ENCODE data around the gene FAM174C. TPM values are rescaled to one million over a fixed set of nuclear protein-coding genes. Genes with fewer than 3 reads are reported as not detected.
A peak's percentile ranks its signal among the peaks of the same experiment; 100 is the strongest.

The FAM174C gene
- polyA plus RNA-seq, 4 donors: 40.0 to 118 (median 82.3) TPM

DNA sequence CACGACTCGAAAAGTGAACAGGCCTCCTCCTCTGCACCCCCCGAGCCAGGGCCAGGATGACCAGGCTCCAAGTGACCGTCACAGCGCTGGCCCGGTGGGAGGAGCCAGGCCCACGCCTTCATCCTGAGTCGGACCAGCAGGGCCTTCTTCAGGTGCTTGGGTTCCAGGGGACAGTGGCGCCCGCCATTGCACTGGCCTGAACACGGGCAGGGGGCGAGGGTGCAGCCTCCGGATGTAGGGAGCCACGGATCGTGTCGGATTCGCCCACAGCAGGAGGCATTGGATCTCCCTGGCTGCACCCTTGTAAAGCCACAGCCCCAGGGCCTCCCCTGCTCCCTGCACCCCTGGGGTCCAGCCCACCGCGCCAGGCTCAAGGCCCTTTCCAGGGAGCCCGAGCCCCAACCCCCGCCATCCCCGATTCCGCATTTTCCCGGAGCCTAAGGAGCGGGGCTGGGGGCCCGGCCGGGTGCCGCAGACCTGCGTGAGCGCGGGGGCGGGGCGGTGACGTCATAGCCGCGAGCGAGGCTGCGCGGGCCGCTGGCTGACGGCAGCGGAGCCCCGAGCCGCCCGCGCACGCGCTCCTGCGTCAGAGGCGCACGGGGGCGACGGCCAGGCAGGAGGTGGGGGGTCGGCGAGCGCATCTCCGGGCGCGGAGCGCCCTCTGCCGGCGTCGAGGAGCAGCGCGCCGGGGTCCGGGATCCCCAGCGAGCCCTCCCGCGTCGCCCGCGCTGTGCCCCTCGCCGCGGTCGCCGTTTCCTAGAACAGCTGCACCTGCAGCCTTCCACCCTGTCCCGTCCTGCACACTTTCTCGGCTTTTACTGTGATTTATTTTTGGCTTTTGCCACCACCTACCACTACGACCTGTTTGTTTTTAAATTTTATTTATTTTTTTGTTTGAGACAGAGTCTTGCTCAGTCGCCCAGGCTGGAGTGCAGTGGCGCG lies 35.3 kb upstream of the FAM174C start:
- DNase-seq: peak; percentile 73 to 94
- FAIRE-seq: no peak
- H3K27me3 ChIP-seq (ENCODE audit: control insufficient read depth in 3 of 3, insufficient read depth in 3 of 3, low read length in 3 of 3): peaks cover 5 to 23% (median 6%) of the 10 kb centered on the region in 3 donors
- peak overlapping the region in 2 of 3 donors; percentile 18 to 39 for H3K4me3 ChIP-seq (ENCODE audit: low read depth in 1 of 3, low read length in 3 of 3)
- H3K36me3 ChIP-seq (ENCODE audit: control insufficient read depth in 3 of 3, insufficient read depth in 2 of 3, low read depth in 1 of 3, low read length in 3 of 3): peaks cover 0 to 27% (median 0%) of the 10 kb centered on the region in 3 donors
- H3K27ac ChIP-seq (ENCODE audit: low read depth in 1 of 3, low read length in 2 of 3): peak overlapping the region in 2 of 3 donors; percentile 57 to 78
- H3K9me3 ChIP-seq (ENCODE audit: control insufficient read depth in 2 of 2, insufficient read depth in 1 of 2, low read depth in 1 of 2, low read length in 1 of 2): no peaks in the 10 kb centered on the region
- WGBS, 3 donors: 7 to 11% (median 10%) methylated on average over 46 to 84 of the region's 84 CpGs
- H3K4me1 ChIP-seq (ENCODE audit: control insufficient read depth in 3 of 3, insufficient read depth in 2 of 3, low read depth in 1 of 3, low read length in 2 of 3): peaks cover 3 to 54% (median 3%) of the 10 kb centered on the region in 3 donors

DNA sequence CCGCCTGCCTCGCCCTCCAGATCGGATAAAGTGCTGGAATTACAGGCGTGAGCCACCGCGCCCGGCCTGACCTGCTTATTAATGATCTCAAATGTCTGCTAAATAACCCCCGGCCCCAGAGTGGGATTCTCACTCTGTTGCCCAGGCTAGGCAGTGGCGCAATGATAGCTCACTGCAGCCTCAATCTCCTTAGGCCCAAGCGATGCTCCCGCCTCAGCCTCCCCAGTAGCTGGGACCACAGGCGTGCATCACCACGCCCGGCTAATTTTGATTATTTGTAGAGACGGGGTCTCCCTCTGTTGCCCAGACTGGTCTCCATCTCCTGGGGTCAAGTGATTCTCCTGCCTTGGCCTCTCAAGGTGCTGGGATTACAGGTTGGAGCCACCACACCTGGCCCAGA lies 34.4 kb upstream of the FAM174C start:
- no peak for DNase-seq
- H3K27ac ChIP-seq (ENCODE audit: low read depth in 1 of 3, low read length in 2 of 3): no peak overlapping the region
- peaks cover 3 to 62% (median 3%) of the 10 kb centered on the region in 3 donors for H3K4me1 ChIP-seq (ENCODE audit: control insufficient read depth in 3 of 3, insufficient read depth in 2 of 3, low read depth in 1 of 3, low read length in 2 of 3)
- peaks cover 0 to 32% (median 0%) of the 10 kb centered on the region in 3 donors for H3K36me3 ChIP-seq (ENCODE audit: control insufficient read depth in 3 of 3, insufficient read depth in 2 of 3, low read depth in 1 of 3, low read length in 3 of 3)
- H3K9me3 ChIP-seq (ENCODE audit: control insufficient read depth in 2 of 2, insufficient read depth in 1 of 2, low read depth in 1 of 2, low read length in 1 of 2): no peaks in the 10 kb centered on the region
- peaks cover 4 to 19% (median 6%) of the 10 kb centered on the region in 3 donors for H3K27me3 ChIP-seq (ENCODE audit: control insufficient read depth in 3 of 3, insufficient read depth in 3 of 3, low read length in 3 of 3)
- peak overlapping the region in 2 of 3 donors; percentile 29 to 71 for H3K4me3 ChIP-seq (ENCODE audit: low read depth in 1 of 3, low read length in 3 of 3)
- 32 to 52% (median 41%) methylated on average over 14 to 15 of the region's 15 CpGs for WGBS, 3 donors
- FAIRE-seq: no peak

DNA sequence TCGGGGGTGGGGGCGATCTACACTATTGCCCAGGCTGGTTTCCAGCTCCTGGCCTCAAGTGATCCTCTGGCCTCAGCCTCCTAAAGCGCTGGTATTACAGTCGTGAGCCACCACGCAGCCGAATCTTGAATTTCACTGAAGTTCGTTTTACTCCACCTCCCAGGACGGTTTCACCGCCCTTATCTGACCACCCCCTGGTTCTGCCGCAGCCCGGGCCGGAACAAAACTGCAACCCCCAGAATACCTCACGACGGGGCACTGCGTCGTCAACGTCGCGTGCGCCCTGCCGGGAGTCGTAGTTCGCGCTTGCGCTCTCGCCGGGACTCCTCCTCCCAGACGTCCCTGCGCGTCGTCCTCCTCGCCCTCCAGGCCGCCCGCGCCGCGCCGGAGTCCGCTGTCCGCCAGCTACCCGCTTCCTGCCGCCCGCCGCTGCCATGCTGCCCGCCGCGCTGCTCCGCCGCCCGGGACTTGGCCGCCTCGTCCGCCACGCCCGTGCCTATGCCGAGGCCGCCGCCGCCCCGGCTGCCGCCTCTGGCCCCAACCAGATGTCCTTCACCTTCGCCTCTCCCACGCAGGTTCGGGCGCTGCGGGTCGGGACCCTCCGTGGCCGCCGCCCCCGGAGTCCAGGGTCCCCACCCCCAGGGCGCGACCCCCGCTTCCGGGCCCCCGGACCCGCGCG lies 33.8 kb upstream of the FAM174C start, which contains the start of gene ATP5F1D:
Gene ATP5F1D, plus strand, starts transcription at position 335 of the 679 bp plus-strand sequence. Its CDS starts 100 bp downstream, at position 435.
- Histone ChIP-seq H3K4me1 (ENCODE audit: control insufficient read depth in 3 of 3, insufficient read depth in 2 of 3, low read depth in 1 of 3, low read length in 2 of 3) (peaks cover 3 to 65% (median 3%) of the 10 kb centered on the region in 3 donors), H3K27me3 (ENCODE audit: control insufficient read depth in 3 of 3, insufficient read depth in 3 of 3, low read length in 3 of 3) (peaks cover 0 to 12% (median 6%) of the 10 kb centered on the region in 3 donors), H3K4me3 (ENCODE audit: low read depth in 1 of 3, low read length in 3 of 3) (peak within 1 kb of the TSS; percentile 71 to 88 (median 73)), H3K27ac (ENCODE audit: low read depth in 1 of 3, low read length in 2 of 3) (peak within 1 kb of the TSS; percentile 36 to 88 (median 72)), H3K36me3 (ENCODE audit: control insufficient read depth in 3 of 3, insufficient read depth in 2 of 3, low read depth in 1 of 3, low read length in 3 of 3) (peaks cover 0 to 35% (median 0%) of the 10 kb centered on the region in 3 donors), H3K9me3 (ENCODE audit: control insufficient read depth in 2 of 2, insufficient read depth in 1 of 2, low read depth in 1 of 2, low read length in 1 of 2) (no peaks in the 10 kb centered on the region)
- DNase-seq: peak; percentile 95 to 97
- no peak for FAIRE-seq
- WGBS, 3 donors: 0 to 1% (median 1%) methylated on average over 33 to 79 of the region's 79 CpGs

DNA sequence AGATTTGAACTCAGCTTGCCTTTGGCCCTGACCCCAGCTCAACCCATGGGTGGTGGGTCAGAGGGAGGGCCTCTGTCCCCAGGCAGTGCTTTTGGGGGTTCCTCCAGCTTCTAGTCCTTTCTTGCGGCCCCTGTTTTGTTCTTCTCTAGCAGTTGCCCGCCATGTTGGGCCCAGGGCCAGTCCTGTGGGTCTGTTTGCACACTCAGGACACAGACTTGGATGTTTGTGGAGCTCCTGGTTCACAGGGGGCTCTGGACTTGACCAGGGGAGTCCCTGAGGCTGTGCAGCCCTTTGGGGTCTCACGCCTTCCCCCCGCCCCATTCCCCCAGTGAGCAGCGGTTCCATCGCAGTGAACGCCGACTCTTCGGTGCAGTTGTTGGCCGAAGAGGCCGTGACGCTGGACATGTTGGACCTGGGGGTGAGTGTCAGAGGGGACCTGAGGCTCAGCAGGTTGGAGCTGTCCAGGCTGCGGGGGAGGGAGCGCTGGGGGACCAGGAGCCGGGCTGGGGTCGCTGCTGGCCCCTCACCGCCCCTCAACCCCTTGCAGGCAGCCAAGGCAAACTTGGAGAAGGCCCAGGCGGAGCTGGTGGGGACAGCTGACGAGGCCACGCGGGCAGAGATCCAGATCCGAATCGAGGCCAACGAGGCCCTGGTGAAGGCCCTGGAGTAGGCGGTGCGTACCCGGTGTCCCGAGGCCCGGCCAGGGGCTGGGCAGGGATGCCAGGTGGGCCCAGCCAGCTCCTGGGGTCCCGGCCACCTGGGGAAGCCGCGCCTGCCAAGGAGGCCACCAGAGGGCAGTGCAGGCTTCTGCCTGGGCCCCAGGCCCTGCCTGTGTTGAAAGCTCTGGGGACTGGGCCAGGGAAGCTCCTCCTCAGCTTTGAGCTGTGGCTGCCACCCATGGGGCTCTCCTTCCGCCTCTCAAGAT lies 31.3 kb upstream of the FAM174C start:
- Histone ChIP-seq H3K27me3 (ENCODE audit: control insufficient read depth in 3 of 3, insufficient read depth in 3 of 3, low read length in 3 of 3) (no peaks in the 10 kb centered on the region), H3K4me1 (ENCODE audit: control insufficient read depth in 3 of 3, insufficient read depth in 2 of 3, low read depth in 1 of 3, low read length in 2 of 3) (peaks cover 0 to 73% (median 3%) of the 10 kb centered on the region in 3 donors), H3K9me3 (ENCODE audit: control insufficient read depth in 2 of 2, insufficient read depth in 1 of 2, low read depth in 1 of 2, low read length in 1 of 2) (no peaks in the 10 kb centered on the region), H3K36me3 (ENCODE audit: control insufficient read depth in 3 of 3, insufficient read depth in 2 of 3, low read depth in 1 of 3, low read length in 3 of 3) (peaks cover 0 to 35% (median 0%) of the 10 kb centered on the region in 3 donors), H3K4me3 (ENCODE audit: low read depth in 1 of 3, low read length in 3 of 3) (peak overlapping the region in 2 of 3 donors; percentile 32 to 39), H3K27ac (ENCODE audit: low read depth in 1 of 3, low read length in 2 of 3) (peak overlapping the region; percentile 86 to 97 (median 96))
- DNase-seq (peak; percentile 88 to 93), FAIRE-seq (no peak)
- WGBS, 3 donors: 44 to 58% (median 54%) methylated on average over 23 to 33 of the region's 33 CpGs

DNA sequence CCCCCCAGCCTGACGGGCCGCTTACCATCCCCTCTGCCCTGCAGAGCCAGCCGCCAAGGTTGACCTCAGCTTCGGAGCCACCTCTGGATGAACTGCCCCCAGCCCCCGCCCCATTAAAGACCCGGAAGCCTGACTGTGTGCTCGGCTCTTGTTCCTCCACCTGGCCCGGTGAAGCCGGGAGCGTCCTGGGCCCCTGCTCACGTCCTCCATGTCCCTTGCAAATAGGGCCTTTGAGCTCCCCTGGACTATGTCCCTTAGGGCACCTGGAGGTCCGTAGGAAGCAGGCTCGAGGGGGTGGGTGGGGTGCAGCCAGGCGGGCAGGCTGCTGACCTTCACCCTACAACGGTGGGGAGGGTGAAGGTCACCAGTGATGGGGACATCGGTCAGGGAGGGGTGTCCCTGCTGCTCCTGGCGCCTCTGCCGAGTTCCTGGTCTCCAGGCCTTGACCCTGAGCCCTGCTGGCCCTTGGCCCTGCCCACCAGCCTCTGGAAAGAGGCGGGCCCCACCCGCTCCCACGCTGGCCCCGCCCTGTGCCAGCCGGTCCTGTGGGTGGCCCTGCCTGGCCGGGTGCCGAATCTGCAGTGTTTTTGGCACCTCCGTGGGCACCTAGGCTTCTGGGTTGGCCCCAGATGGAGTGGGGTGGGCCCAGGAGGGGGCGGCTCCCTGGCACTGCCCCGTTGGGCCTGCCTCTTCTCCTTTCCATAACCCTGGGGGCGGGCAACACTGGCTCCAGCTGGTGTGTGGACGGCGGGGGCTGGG lies 30.5 kb upstream of the FAM174C start:
- Histone ChIP-seq H3K9me3 (ENCODE audit: control insufficient read depth in 2 of 2, insufficient read depth in 1 of 2, low read depth in 1 of 2, low read length in 1 of 2) (no peaks in the 10 kb centered on the region), H3K4me1 (ENCODE audit: control insufficient read depth in 3 of 3, insufficient read depth in 2 of 3, low read depth in 1 of 3, low read length in 2 of 3) (peaks cover 0 to 70% (median 3%) of the 10 kb centered on the region in 3 donors)

DNA sequence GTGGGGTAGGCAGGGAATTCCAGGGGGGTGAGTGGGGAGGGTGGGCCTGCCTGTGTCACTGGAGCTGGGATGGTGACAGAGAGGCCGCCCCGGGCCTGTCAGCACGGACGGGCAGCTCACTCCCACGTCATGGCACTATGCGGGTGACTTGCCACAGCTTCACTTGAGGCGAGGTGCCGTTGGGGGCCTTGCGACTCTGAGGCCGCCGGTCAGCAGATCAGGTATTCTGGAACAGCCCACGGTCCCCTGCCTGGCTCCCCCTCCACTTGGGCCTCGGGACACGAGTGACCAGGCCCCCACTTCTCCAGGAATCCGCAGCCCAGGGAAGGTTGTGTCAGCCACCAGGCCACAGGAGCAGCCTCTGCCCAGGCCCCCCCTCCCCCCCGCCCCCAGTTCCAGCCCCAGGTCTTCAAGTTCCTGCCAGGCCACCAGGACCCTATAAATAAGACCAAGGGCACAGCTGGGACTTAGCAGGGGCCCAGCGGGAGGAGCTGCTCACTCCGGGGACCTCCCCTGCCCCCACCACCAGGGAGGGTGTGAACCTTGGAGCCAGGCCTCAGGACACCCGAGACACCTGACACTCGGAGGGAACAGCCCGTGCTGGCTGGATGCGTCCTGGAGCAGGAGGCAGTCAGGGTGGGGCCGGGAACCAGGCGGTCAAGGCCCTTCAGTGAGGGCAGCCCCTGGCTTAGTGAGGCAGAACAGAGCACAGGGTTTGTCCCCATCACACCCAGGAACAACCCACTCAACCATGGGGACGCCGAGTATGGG lies 29.7 kb upstream of the FAM174C start:
- FAIRE-seq: no peak
- Histone ChIP-seq H3K4me3 (ENCODE audit: low read depth in 1 of 3, low read length in 3 of 3) (peak overlapping the region in 2 of 3 donors; percentile 18 to 32), H3K9me3 (ENCODE audit: control insufficient read depth in 2 of 2, insufficient read depth in 1 of 2, low read depth in 1 of 2, low read length in 1 of 2) (no peaks in the 10 kb centered on the region), H3K27ac (ENCODE audit: low read depth in 1 of 3, low read length in 2 of 3) (peak overlapping the region; percentile 86 to 97 (median 96)), H3K36me3 (ENCODE audit: control insufficient read depth in 3 of 3, insufficient read depth in 2 of 3, low read depth in 1 of 3, low read length in 3 of 3) (peaks cover 0 to 42% (median 5%) of the 10 kb centered on the region in 3 donors), H3K27me3 (ENCODE audit: control insufficient read depth in 3 of 3, insufficient read depth in 3 of 3, low read length in 3 of 3) (no peaks in the 10 kb centered on the region), H3K4me1 (ENCODE audit: control insufficient read depth in 3 of 3, insufficient read depth in 2 of 3, low read depth in 1 of 3, low read length in 2 of 3) (peaks cover 0 to 64% (median 3%) of the 10 kb centered on the region in 3 donors)
- WGBS, 3 donors: 50 to 72% (median 56%) methylated on average over 22 to 26 of the region's 26 CpGs
- DNase-seq: peak; percentile 92 to 94

More for the DNA sequence above, 30.5 kb upstream of the FAM174C start:
- peaks cover 0 to 36% (median 0%) of the 10 kb centered on the region in 3 donors for H3K36me3 ChIP-seq (ENCODE audit: control insufficient read depth in 3 of 3, insufficient read depth in 2 of 3, low read depth in 1 of 3, low read length in 3 of 3)
- H3K27me3 ChIP-seq (ENCODE audit: control insufficient read depth in 3 of 3, insufficient read depth in 3 of 3, low read length in 3 of 3): no peaks in the 10 kb centered on the region
- FAIRE-seq (no peak), DNase-seq (peak; percentile 88 to 91)
- peak overlapping the region; percentile 86 to 97 (median 96) for H3K27ac ChIP-seq (ENCODE audit: low read depth in 1 of 3, low read length in 2 of 3)
- WGBS, 3 donors: 15 to 27% (median 19%) methylated on average over 24 to 31 of the region's 31 CpGs
- H3K4me3 ChIP-seq (ENCODE audit: low read depth in 1 of 3, low read length in 3 of 3): peak overlapping the region in 2 of 3 donors; percentile 32 to 39
